ENCODE measurements around the gene MYO3B.

The MYO3B gene

DNA sequence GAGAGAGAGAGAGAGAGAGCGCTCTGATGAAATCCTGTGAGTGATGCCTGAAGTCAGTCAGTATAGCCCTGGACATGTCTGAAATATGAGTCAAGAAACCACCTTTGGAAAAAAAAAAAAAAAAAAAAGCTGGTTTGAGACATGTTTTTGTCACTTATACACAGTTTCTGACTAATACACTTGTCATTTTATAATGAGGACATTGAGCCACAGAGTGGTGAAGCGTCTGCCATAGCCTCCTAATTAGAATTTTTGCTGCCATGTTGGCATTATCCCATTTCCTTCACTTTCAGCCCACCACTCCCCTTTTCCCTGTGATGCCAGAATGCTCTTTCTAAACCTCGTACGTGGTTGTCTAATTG lies 15.7 kb upstream of the MYO3B start:
- FAIRE-seq: no peak
- TF ChIP-seq, protein P1, sequence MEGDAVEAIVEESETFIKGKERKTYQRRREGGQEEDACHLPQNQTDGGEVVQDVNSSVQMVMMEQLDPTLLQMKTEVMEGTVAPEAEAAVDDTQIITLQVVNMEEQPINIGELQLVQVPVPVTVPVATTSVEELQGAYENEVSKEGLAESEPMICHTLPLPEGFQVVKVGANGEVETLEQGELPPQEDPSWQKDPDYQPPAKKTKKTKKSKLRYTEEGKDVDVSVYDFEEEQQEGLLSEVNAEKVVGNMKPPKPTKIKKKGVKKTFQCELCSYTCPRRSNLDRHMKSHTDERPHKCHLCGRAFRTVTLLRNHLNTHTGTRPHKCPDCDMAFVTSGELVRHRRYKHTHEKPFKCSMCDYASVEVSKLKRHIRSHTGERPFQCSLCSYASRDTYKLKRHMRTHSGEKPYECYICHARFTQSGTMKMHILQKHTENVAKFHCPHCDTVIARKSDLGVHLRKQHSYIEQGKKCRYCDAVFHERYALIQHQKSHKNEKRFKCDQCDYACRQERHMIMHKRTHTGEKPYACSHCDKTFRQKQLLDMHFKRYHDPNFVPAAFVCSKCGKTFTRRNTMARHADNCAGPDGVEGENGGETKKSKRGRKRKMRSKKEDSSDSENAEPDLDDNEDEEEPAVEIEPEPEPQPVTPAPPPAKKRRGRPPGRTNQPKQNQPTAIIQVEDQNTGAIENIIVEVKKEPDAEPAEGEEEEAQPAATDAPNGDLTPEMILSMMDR (IDR thresholded peaks at IDR 0.05; ENCODE audit: insufficient read depth, missing control alignments): no peak
- DNase-seq (ENCODE audit: insufficient read length, low spot score): no peak

DNA sequence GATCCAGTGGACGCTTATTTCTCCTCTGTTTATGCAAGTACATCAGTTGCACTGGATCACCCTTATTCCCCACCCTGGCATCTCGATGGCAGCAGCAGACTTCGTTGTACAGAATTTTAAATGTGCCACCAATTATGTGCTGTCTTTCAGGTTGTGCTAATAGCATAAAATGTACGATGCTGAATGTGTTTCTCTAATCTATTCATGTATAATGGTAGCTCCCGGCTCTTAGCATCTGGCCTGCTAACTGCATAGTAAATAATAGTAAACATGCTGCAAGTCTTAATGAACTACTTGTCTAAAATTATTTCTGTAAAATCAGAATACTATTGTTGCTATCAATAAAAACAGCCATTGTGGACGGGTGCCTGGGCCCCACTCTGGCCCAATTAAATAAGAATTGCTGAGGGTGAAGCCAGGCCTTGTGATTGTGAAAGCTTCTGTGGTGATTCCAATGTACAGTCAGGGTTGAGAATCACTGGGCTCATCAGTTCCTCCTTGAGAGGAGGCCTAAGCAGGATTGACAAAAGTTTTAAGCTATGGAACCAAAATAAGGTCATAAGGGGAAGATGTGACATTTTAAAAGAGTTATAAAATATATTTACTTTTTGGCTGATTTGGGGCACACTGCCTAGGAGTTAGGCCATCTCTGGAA lies 14.4 kb upstream of the MYO3B start:
- no peak for DNase-seq (ENCODE audit: insufficient read length, low spot score)
- FAIRE-seq: no peak
- TF ChIP-seq, protein P1 (IDR thresholded peaks at IDR 0.05; ENCODE audit: insufficient read depth, missing control alignments): no peak

DNA sequence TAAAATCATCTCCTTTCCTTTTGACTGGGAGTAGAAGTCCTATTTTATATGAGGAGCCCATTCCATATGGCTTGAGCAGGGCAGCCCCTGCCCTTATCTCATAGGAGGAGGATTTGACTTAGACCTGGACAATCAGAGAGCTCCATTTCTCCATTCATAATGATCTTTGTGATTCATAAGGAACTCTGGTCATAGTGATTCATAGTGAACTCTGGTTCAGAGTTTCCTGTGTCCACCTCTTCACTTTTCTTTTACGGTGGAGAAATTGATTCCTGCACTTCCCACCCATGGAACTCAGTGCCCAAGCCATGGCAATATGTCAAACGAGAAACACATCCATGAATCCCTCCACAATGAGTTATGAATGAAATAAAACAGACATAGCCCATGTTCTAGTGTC lies 12.8 kb upstream of the MYO3B start:
- no peak for DNase-seq (ENCODE audit: insufficient read length, low spot score)
- no peak for FAIRE-seq
- TF ChIP-seq, protein P1 (IDR thresholded peaks at IDR 0.05; ENCODE audit: insufficient read depth, missing control alignments): no peak

DNA sequence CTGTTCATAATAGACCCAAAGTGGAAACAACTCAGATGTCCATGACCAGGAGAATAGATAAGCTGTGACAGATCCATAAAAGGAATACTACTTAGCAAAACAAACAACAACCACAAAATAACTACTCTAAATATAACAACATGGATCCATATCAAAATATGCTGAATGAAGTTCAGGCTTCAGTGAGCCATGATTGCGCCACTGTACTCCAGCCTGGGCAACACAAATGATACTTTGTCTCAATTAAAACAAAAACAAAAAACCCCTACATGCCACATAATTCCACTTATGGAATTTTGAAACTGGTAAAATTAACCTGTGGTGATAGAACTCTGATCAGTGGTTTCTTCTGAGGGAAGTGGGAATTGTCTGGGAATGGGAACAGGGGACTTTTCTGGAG lies 11.2 kb upstream of the MYO3B start:
- FAIRE-seq: no peak
- no peak for DNase-seq (ENCODE audit: insufficient read length, low spot score)
- TF ChIP-seq, protein P1 (IDR thresholded peaks at IDR 0.05; ENCODE audit: insufficient read depth, missing control alignments): no peak

DNA sequence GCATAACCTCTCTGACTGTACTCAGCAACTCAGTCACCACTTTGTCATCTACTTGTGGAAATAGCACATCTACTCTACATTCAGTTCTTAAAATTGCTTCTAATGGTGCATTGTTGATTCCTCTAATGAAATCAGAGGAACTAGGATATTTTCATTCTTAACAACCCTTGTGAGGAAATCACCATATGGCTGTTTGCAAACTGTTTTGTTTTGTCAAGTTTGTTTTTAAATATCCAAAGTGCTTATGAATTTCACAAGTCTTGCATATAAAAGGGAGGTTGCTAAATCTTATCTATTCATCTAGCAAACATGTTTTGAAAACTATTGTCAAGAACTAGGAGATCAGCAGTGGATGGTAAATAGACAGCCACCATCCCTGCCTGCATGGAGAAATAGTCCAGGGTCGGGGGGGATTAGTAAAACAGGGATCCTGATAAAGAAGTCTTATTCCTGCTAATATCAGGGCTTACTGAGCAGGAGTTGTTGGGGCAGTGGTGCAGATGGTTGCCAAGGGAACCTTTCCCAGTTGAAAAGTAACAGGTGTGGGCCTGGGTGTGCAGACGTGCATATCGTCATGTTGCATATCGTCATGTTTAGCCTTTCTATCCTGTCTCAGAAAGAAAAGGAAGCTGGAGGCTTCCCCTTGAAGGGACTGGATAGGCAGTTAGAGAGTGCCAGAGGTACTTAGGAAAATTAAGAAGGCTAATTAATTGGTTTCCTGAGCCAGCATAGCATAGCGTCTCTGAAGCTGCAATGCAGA lies 7.5 kb upstream of the MYO3B start:
- FAIRE-seq (peak; percentile 94), DNase-seq (ENCODE audit: insufficient read length, low spot score) (peak; percentile 12)
- TF ChIP-seq, protein P1 (IDR thresholded peaks at IDR 0.05; ENCODE audit: insufficient read depth, missing control alignments): no peak

DNA sequence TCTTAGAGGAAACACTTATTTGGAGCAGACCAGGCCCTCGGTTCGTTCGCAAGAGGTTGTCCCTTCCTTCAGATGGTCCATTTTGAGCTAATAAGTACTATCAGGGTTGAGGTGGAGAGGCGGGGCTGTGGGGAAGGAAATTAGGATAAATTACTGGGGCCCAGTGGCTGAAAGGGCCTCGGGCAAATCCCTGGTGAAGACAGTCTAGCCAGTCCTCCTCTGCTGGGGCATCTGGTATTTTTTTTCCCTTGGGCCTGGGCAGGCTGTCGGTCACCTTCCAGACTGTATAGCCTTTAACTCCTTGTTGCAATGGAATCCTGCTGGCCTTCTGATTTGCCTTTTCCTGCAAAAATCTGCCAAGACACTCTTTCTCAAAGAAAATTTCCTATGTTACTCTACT lies 1.7 kb upstream of the MYO3B start:
- DNase-seq (ENCODE audit: insufficient read length, low spot score) (no peak), FAIRE-seq (no peak)
- TF ChIP-seq, protein P1 (IDR thresholded peaks at IDR 0.05; ENCODE audit: insufficient read depth, missing control alignments): no peak

DNA sequence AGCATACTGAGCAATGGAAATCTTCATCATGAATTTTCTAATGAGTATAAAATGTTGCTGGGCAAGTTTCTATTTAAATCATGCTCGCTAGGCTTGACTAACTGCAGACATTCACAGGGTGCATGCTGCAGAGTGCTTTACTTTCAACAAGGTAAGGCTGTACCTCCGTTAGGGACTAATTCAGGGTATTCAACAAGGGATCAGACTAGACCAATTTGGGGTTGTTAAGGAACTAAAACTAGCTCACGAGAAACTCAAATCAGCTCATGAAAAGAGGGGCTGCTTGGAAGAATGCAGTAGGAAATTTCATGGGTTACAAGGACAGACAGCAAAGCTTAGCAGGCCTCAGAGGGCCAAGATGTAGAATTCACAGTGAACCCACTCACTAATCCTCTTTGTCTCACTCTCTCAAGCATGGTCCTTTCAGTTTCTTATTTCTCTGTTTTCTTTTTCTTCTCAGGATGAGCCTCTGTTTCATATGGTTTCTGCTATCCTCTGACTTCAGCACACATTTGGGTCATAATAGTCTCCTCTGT lies 2.2 kb downstream of the MYO3B start:
- DNase-seq (ENCODE audit: insufficient read length, low spot score) (no peak), FAIRE-seq (peak; percentile 79)
- TF ChIP-seq, protein P1 (IDR thresholded peaks at IDR 0.05; ENCODE audit: insufficient read depth, missing control alignments): no peak
